Mucosa of gallbladder (tissue), 1 donor: ENCODE measurements around the gene ADD1. TPM values are rescaled to one million over a fixed set of nuclear protein-coding genes. Genes with fewer than 3 reads are reported as not detected.
A peak's percentile ranks its signal among the peaks of the same experiment; 100 is the strongest.
"Not testable (repeated sequence)": the region's sequence is repeated elsewhere in the genome, so short reads cannot be mapped to it uniquely, and the experiment has no call there.

Experiments
- DNase-seq: peaks from one replicate; pipeline ENCODE4 v3.0.0-alpha.2; 2020; ENCODE audit warnings: low spot score
- total RNA-seq: library from RNA; stranded (reverse); gene quantifications from one replicate; pipeline ENCODE4 v1.2.1, GENCODE V29; 2021
- donor health status: DM: no; HTN: no; CAD: no.

ADD1 gene
- total RNA-seq, 1 donor from 2014 or later = 346 TPM

DNA sequence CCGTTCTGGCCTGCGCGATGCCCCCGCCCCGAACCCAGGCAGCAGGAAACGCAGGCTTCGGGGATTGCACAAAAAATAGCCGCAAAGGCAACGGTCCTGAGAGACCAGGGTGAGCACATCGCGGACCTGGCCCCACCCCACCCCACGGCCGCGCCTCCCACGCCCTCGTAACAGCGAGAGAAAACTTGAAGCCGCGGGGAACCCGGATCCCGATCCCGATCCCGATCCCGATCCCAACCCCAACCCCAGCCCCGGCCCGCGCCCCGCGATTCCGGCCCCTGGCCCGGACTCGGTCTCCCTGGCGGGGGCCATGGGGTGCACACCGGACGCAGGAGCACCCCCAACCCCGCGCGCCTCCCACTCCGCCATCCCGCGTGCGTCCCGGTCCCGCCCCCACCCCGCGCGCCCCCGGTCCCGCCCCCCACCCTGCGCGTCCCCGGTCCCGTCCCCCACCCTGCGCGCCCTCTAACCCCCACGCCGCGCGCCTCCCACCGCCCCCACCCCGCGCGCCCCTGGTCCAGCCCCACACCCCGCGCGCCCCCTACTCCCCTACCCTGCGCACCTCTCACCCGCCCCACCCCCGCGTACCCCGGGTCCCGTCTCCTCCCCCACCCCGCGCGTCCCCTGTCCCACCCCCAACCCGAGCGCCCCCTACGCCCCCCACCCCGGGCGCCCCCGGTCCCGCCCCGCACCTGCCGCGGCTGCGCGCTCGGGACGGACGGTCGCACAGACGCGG, 90.6 kb downstream of the ADD1 start:
- DNase-seq = no peak

DNA sequence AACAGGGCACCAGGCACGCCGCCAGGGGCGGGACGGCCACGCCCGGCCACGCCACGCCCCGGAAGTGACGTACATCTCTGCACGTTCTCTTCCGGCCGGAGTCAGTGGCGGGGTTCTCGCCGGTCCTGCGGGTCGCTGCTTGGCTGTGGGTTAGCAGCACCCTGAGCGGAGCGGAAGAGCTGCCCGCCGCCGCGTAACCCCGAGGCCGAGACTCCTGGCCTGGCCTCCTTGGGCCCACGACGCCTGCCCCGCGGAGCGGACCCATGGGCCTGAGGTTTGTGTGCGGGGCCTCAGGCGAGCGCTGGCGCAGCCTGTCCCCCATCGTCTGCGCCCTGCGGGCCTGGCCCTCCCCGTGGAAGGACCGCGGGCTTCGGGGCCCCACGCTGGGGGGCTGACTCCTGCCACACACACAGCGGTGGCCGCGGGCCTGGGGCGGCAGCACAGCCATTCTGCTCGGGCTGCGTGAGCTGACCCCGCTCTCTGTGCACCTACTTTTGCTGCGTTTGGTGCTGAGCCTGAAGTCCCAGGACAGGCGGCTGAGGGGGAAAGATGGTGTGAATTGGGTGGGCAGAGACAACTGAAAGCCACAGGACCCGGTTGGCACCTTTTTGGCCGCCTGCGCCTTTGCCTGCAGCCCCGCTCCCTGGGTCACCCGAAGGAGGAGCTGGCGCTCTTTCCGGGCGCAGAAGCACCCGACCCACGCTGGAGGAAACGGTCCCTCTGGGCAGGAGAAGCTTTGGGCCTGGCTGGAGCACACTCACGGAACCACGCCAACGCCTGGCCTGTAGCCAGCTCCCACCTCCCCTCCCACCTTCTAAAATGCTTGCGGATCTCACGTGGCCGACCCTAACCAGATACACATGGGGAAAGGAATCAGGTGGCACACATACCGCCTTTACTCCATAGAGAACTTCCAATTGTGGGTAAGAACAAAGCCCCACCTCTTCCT, 91.4 kb downstream of the ADD1 start:
- DNase-seq = peak; percentile 97

DNA sequence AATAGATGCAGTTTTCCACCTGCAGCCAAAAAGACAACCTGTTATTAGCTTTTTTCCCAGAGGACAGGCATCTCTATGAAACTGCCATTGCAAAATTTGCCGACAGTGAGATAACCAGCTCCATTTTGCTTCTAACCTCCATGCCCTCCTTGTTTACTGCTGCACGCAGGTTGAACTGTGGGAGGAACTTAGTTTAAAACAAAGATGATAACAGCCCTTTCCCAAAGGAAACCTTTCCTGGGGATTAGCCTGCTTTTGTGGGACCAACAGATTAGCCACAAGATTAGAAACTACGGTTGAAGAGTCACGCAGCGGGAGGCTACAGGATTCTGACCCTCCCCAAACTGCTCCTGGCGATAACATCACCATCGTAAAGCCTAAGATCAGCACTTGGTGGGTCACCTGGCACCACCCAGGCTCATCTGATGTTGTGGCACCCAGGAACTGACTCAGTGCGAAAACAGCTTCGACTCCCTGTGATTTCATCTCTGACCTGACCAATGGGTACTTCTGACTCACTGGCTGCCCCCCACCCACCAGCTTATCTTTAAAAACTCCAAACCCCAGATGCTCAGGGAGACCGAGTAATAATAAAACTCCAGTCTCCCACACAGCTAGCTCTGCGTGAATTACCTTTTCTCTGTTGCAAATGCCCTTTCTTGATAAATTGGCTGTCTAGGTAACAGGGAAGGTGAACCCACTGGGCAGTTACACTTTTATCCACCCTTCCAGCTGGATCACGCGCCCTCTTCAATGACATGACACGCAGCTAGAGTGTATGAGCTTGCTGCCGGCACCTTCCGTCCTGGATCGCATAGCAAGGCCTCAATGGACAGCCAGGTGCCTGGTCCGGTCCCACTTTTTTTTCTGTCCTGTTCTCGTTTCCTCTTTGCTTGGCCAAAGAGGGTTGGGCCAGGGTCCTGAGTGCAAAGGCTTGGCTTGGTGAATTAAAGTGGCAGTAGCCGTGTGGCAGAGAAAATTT, 92.4 kb downstream of the ADD1 start:
- no peak for DNase-seq

DNA sequence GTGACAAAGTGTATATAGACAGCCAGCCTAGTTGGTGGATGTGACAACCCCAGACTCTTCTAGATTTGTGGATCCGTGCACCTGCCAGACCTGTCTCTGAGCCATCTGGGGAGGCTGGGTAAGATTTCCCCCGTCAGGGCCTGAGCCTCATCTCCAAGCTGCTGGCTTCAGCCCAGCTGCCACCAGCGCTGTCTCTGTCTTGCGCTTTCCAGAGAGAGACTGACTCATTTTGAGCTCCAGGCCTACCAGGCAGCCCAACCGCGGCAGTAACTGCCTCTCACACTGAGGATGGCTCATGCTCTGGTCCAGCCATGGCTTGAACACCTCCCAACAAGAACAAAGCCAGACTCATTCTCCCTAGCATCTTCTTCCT, 93.1 kb downstream of the ADD1 start:
- no peak for DNase-seq

DNA sequence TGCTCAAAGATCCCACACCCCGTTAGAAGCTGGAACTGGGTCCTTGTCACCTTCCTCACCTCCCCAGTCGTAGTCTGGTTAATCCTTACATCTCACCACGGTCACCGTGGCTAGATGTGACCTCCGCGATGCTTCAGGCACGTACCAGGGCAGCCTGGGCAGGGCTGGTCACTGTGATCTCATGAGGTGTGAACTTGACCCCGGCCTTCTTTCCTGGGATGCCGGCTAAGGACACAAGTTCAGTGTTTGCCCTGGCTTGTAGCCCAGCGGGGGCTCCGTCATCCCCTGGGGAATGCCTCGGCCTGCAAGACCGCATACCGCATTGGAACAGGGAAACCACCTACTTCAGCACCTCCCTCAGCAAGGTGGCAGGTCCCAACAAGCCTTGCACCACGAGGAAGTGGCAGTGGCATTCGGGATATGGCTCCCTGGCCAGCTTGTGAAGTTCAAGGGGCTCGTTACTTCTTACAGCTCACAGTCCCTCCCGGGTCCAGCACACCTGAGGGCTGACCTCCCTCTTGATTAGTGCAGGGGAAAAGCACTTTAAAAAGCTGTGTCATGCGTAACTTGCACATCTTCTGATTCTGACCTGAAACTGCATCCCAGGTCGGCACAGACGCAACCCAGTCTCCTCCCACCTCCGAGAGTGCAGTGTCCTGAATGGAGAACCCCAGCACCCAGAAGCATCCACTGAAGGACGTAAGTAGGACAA, 93.7 kb downstream of the ADD1 start:
- no peak for DNase-seq

DNA sequence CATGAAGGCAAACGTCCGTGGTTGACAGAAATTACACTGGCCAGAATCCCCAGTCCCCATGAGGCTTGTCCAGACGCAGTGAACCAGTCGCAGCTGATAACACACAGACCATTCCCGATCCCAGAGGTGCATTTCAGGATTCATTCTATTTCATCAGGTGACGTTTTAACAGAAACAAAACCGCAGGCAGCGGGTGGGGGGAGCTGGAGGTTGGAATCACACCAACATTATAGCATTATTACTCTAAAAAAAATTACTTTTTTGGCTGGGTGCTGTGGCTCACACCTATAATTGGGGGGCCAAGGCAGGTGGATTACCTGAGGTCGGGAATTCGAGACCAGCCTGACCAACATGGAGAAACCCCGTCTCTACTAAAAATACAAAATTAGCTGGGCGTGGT, 94.3 kb downstream of the ADD1 start:
- DNase-seq = no peak

DNA sequence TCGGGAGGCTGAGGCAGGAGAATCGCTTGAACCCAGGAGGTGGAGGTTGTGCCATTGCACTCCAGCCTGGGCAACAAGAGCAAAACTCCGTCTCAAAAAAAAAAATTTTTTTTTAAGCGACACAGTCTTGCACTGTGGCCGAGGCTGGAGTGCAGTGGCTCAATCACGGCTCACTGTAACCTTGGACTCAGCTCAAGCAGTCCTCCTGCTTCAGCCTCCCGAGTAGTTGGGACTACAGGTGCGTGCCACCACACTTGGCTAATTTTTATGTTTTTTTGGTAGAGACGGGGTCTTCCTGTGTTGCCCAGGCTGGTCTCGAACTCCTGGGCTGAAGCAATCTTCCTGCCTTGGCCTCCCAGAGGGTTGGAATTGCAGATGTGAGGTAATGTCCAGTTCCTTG, 94.8 kb downstream of the ADD1 start:
- DNase-seq = not testable (repeated sequence)

DNA sequence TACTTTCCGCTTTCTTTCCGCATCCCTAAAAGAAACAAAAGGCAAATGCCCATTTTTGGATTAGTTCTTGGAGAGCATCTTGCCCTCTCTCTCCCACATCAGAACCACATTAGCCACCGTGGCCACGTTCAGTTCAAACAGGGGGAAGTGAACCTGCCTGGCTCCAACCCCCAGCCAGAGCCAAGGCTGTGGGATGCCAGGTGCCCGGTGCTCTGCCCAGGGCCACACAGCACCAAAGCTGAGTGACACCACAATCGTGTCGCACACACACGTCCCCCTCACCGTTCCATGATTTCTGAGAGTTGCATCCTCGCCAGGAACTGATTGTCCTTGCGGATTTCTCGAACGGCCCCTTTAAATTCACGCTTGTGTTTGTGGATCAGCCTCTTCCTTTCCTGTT, 95.3 kb downstream of the ADD1 start:
- DNase-seq = no peak

DNA sequence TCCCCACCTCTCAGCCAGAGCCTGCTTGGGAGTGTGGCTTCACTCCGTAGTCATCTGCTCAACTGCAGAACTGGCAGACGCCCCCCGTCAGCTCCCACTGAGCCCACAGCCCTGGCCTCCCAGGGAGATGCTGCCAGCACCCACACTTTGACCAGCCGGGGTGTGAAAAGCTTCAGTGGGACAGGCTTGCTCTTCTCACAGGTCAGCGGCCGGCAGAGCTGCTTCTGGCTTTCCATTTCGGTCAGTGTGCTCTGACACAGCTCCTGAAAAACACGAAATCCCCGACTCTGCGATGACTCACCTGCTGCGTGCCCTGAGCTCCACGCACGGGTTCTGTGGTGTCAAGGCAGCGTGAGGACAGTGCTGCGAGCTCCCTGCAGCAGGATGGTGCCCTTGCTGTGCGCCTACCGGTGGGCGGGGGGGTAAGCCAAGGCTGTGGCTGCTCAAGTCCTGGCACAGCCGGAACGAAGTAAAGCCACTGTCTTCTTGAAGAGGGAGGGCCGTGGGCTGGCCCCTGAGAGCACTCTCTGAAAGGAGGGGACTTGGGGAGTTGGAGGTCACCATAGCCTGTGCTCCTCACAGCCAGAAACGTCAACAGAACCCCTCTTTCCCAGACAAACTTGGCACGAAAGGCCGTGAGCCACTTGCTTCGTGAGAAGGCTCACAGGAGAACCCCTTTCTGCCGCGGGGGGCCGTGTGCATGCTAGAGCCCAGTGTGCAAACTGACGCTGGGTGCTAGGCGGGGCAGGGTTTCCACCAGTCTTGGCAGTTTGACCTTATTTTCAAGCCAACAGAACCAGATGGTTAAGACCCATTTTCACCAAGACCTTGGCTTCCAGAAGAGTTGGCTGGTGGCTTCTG, 96.0 kb downstream of the ADD1 start:
- no peak for DNase-seq

DNA sequence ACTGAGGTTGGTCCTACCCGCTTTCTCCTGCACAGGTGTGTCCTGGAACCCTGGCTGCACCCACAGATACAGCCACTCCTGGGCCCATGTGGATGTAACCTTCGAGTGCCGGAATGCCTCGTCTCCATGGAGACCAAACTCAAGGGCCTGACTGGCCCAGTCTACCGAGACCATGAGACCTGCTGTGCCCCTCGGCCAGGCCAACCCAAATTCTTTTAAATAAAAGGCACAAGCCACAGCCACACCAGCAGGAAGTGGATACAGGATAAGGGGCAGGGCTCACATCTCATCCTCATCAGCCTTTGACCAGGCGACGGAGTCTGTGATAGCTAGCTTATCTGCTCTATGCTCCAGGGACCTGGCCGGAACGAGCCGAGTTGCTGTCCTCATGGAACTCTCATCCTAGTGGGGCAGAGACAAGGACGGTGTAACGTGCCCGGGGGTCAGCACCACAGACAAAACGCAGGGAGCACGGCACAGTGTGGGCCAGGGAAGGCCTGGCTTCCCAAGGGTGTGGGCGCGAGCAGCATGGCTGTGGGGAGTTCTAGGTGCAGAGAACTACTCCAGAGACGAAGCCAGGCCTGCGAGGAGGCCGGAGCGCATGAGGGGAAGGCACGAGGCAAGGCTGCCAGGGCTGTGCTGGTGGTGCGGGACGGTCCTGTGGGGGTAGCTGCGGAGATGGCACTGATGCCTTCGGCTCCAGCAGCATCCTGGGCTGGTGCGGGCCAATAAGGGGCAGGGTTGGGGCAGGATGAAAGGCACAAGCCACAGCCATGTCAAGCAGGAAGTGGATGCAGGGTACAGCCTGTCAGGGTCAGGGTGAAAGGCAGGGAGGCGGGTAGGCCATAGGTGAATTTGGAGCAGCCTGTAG, 96.9 kb downstream of the ADD1 start:
- no peak for DNase-seq

DNA sequence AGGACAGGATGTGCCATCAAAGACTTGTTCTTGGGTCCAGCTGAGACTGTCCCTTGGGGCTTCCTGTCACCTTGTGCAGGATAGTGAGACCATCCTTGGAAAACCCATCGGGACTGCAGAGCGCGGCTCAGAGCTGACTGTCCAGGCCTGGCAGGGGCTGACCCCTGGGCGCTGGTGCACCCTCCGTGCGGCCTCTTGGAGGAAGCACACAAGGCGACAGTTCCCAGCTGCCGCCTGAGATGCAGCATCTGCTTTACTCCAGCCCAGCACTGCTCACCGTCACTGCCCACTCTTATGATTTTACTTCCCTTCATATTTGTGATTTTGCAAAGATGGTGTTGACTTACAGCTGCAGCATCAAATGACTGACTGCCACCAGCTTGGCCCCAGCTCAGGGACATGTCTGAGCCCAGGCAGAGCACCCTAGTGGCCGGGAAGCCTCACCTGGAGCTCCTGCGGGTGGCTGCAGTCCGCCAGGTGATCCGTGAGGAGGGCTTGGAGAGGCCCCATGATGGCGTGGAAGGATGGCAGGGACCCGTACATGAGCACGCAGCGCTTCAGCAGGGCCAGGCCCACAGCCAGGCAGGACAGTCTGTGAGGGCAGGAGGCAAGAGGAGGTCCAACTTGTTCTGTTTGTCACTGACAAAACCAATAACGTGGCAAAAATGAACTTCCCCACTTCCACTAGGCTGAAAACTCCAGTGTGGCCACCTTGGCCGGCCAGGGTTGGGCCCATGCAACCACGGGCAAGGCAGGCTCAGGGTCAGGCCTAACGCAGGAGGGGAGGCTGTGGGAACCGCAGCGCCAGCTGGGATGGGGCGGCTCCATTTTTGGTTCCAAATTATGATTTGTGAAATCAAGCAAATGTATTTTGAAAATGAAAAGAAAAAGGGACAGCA, 97.7 kb downstream of the ADD1 start:
- no peak for DNase-seq

DNA sequence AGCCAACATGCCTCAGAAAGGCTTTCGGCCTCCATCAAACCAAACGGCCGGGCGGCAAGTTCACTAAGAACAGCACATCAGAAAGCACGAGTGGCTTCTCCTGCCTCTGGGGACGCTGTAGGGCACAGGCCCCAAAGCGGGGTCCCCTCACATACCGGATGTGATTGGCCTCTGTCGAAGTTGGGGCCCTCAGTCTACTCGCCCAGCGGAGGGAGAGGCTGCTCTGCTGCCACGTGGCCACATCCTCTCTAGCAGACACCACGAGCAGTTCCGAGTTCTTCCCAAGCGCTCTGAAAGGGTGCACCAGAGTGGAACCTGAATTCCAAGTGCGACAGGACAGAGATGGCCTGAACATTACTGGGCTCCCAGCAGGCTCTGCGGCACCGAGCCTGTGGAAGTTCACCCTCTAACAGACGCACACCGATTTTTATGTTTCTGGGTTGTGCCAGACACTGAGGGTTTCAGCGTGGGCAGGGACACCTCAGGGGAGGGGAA, 98.4 kb downstream of the ADD1 start:
- no peak for DNase-seq

DNA sequence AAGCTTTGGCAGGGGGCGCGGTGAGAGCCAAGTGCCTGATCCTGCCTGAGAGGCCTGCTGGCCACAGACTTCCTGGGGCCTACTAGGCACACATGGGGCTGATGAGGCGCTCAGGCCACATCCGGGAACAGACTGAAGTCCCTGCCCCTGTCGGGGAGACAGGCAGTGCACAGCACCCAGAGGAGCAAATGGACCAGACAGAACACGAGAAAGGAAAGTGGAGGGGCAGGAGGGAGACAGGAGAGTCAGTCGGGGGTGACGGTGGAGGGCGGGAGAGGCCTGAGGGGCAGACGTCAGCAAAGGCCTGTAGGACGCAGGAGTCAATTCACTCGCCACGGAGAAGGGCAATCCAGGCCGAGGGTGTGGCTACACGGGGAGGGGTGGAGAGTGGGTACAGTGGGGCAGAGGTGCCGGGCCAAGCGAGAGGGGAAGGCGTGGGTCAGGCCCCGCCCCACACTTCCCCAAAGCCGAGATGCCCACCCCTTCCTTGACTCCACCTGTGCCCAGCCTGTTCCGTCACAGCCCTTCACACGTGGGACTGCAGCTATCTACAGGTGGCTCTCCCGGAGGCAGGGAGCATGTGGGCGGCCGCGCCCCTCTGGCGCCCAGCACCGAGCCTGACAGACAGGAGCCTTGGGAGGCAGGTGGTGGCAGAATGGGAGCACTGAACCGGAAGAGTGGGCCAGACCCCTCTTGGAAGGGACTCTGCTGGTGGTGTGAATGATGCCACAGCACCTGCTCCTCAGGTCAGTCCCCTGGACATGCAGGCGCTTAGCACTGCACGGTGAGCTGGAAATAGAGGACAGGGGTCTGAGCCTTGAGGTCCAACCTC, 99.1 kb downstream of the ADD1 start:
- no peak for DNase-seq

DNA sequence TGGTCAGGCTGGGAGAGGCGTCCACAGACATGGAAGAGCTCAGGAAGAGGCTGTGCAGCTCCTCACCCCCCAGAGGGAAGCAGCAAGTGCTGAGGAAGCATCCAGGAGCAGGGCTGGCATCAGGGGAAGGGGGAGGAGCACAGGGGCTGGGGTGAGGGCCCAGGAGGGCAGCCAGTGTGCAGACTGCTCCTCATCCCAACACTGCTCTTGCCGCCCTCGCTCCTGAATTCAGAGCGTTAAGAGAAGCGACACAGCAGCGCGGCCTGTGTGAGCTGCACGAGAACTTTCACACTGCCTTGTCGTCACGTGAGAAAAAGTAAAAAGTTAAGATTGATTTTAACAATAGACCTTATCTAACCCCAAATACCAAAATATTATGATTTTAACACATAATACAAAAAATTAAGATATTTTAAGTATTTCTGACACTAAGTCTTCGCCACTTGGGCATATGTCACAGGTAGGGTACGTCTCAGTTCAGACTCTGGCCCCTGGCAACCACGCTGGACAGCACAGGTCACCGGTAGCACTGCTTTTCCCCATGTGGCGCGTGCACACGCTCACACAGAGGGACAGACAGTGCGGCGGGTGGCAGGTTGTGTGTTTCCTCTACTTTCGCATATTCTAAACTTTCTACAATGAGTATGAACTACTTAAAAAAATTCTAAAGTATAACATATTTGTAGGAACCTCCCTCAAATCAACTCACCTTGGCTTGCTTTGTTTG, 99.9 kb downstream of the ADD1 start:
- no peak for DNase-seq

DNA sequence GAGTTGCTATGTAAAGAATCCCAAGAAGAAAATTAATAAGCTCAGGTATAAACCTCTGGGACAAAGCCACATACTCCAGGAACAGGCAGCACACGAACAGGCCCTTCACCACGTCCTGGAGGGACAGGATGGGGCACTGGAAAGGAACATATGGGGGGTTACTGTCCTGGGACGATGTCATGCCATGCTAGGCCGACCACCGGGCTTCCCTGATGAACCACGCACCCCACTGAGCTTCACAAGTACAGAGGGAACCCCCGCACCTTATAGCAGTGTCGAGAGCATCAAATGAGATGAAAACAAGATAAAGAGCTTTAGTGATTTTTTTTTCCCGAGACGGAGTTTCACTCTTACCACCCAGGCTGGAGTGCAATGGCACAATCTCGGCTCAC, 100.4 kb downstream of the ADD1 start:
- no peak for DNase-seq
